K562 (cell line): Measurements from ENCODE around the gene PIN4. TPM values are rescaled to one million over a fixed set of nuclear protein-coding genes. Genes with fewer than 3 reads are reported as not detected.

Experiments used
- HNRNPLL ChIP-seq: fragments of 200-400 bp; formaldehyde crosslinking; IDR thresholded peaks from 2 replicates; pipeline ENCODE4 v1.6.1; 2017; ENCODE audit warnings: low read length, low read depth, mild to moderate bottlenecking; ENCODE audit not compliant: poor library complexity, severe bottlenecking
- JUND ChIP-seq, 2 experiments: IDR thresholded peaks; 2 replicates in 1 of 2; 3 replicates in 1 of 2; pipeline ENCODE4 v1.6.1; 2011; ENCODE audit warnings: borderline replicate concordance in 2 of 2, low read depth in 2 of 2, low read length in 2 of 2, improper control_type of control experiment in 1 of 2, missing biosample characterization in 1 of 2, missing genetic modification characterization in 1 of 2, missing genetic modification reagents in 1 of 2
- LCOR ChIP-seq: sonication (generic); formaldehyde crosslinking; IDR thresholded peaks from 2 replicates; pipeline ENCODE4 v1.8.0; 2022; ENCODE audit warnings: mild to moderate bottlenecking, missing genetic modification reagents
- MBD2 ChIP-seq: sonication (generic); IDR thresholded peaks from 2 replicates; pipeline ENCODE4 v1.6.1; 2016; ENCODE audit warnings: low read depth, borderline replicate concordance
- NFIX ChIP-seq: fragments of 250-450 bp; sonication (Bioruptor Pico); IDR thresholded peaks from 2 replicates; pipeline ENCODE4 v1.4.0; 2020; ENCODE audit warnings: low read depth, mild to moderate bottlenecking, moderate library complexity
- PHF8 ChIP-seq: fragments of 200-600 bp; sonication (generic); IDR thresholded peaks from 2 replicates; pipeline ENCODE4 v1.6.1; 2012; ENCODE audit warnings: mixed run types, mild to moderate bottlenecking, inconsistent platforms, low read length, moderate library complexity, borderline replicate concordance
- SIN3A ChIP-seq, 2 experiments: fragments of 150-350 bp in 1 of 2; IDR thresholded peaks; 2 replicates each; pipeline ENCODE4 v1.6.1; 2011 to 2016; ENCODE audit warnings: borderline replicate concordance in 2 of 2, low read depth in 2 of 2, low read length in 2 of 2, mild to moderate bottlenecking in 2 of 2, moderate library complexity in 2 of 2; ENCODE audit not compliant: control insufficient read depth in 1 of 2
- SMAD3 ChIP-seq: fragments of 450-650 bp; formaldehyde crosslinking; conservative IDR thresholded peaks from 2 replicates; pipeline ENCODE4 v1.4.0; 2020; ENCODE audit warnings: mild to moderate bottlenecking
- SP1 ChIP-seq: sonication (generic); formaldehyde crosslinking; IDR thresholded peaks from 2 replicates; pipeline ENCODE4 v1.8.1; 2022; ENCODE audit warnings: mild to moderate bottlenecking, missing genetic modification reagents
- ZBTB40 ChIP-seq, 2 experiments: fragments of 450-650 bp in 1 of 2; sonication (generic) in 1 of 2; formaldehyde crosslinking in 1 of 2; IDR thresholded peaks; 2 replicates each; pipeline versions ENCODE4 v1.7.1 to v1.9.0; 2016 to 2022; ENCODE audit warnings: inconsistent platforms in 1 of 2, mild to moderate bottlenecking in 1 of 2, missing genetic modification reagents in 1 of 2
- ZNF280B ChIP-seq: fragments of 250-450 bp; sonication (Bioruptor Pico); IDR thresholded peaks from 2 replicates; pipeline ENCODE4 v1.5.1; 2021; ENCODE audit warnings: mild to moderate bottlenecking
- ZNF324 ChIP-seq: fragments of 250-450 bp; sonication (Bioruptor Pico); IDR thresholded peaks from 2 replicates; pipeline ENCODE4 v1.4.0; 2020; ENCODE audit warnings: mild to moderate bottlenecking
- ZNF57 ChIP-seq: fragments of 450-650 bp; formaldehyde crosslinking; IDR thresholded peaks from 2 replicates; pipeline ENCODE4 v1.4.0; 2020; ENCODE audit warnings: mild to moderate bottlenecking, moderate library complexity
- polyA plus RNA-seq, 8 experiments: library from polyadenylated mRNA; depleted of rRNA in 4 of 8; stranded (reverse) in 5 of 8; unstranded in 3 of 8; fragments of >200 nt; fragmentation: Nextera tagmentation in 2 of 8; fragmentation: Illumina TruSeq in 1 of 8; extraction: Ambion mirVana in 2 of 8; extraction: Trizol in 1 of 8; gene quantifications; 2 replicates each; pipeline versions ENCODE4 v1.2.1 to v1.2.3, GENCODE V29; 2011 to 2014; ENCODE audit warnings: inconsistent platforms in 1 of 8, missing spikeins in 1 of 8
- total RNA-seq, 7 experiments: library from RNA; depleted of rRNA in 6 of 7; stranded (reverse); fragments of >200 nt in 6 of 7; fragmentation: Illumina TruSeq in 2 of 7; extraction: Trizol in 2 of 7; gene quantifications; 2 replicates each; pipeline versions ENCODE4 v1.2.1 to v1.2.3, GENCODE V29; 2011 to 2021; ENCODE audit warnings: low replicate concordance in 1 of 7

The PIN4 gene
- total and polyA plus RNA-seq, 9 of the 15 experiments (the other 6 are each of a cell fraction or from before 2014, with no cell fraction given) = 10.0 to 132 (median 45.6) TPM

GRCh38 chrX:72181178-72182125 lies at the start of gene PIN4 (continued):
- TF ChIP-seq ZBTB40 (IDR thresholded peaks at IDR 0.05) (peak; percentile 53; the same call in 1 of the 2 replicates), ZBTB40 (CRISPR knock-in tag; IDR thresholded peaks at IDR 0.05) (no peak), SP1 (peak; percentile 43; the same call in 1 of the 2 replicates), SMAD3 (no peak), ZNF324 (CRISPR knock-in tag) (no peak), MBD2 (peak; percentile 52; the same call in 1 of the 2 replicates), HNRNPLL (peak; percentile 43), NFIX (CRISPR knock-in tag) (no peak), JUND (IDR thresholded peaks at IDR 0.05; ENCODE audit: borderline replicate concordance, low read depth, low read length) (peak; percentile 36; the same call in 1 of the 2 replicates), JUND (tag; IDR thresholded peaks at IDR 0.05; ENCODE audit: borderline replicate concordance, low read depth, low read length) (no peak), SIN3A (IDR thresholded peaks at IDR 0.05; ENCODE audit: borderline replicate concordance in 2 of 2, control insufficient read depth in 1 of 2, low read depth in 2 of 2, low read length in 2 of 2) (0 out of 4 replicates have a peak, but pooled peaks of 1 of the 2 experiments have one; percentile 20), ZNF280B (CRISPR knock-in tag) (no peak), PHF8 (peak; percentile 77; the same call in 1 of the 2 replicates), ZNF57 (CRISPR knock-in tag) (no peak), LCOR (CRISPR knock-in tag) (peak; percentile 69; the same call in 1 of the 2 replicates)
